MM.1S (cell line): ENCODE measurements around the gene ARMH2.

Experiments
- DNase-seq: peaks from one replicate; pipeline ENCODE4 v3.0.0-alpha.2; 2015
- H2AFZ ChIP-seq: fragments of 300-600 bp; sonication (generic); 2 replicates; pipeline ENCODE4 v1.6.0; 2016; ENCODE audit warnings: antibody characterized with exemption, low read length
- H3F3A ChIP-seq: fragments of 300-600 bp; sonication (generic); 2 replicates; pipeline ENCODE4 v1.6.1; 2016; ENCODE audit warnings: mild to moderate bottlenecking, antibody characterized with exemption, low read length, moderate library complexity, mixed read lengths; ENCODE audit not compliant: insufficient read depth
- H3K27ac ChIP-seq: fragments of 300-600 bp; sonication (generic); 2 replicates; pipeline ENCODE4 v1.5.1; 2016; ENCODE audit warnings: mild to moderate bottlenecking, low read length
- H3K27me3 ChIP-seq: fragments of 300-600 bp; sonication (generic); replicated peaks from 2 replicates; pipeline ENCODE4 v1.6.0; 2016; ENCODE audit warnings: low read length; ENCODE audit not compliant: insufficient read depth
- H3K36me3 ChIP-seq: fragments of 300-600 bp; sonication (generic); replicated peaks from 2 replicates; pipeline ENCODE4 v1.6.1; 2016; ENCODE audit warnings: mild to moderate bottlenecking, low read length, mixed read lengths; ENCODE audit not compliant: insufficient read depth
- H3K4me1 ChIP-seq: fragments of 300-600 bp; sonication (generic); 2 replicates; pipeline ENCODE4 v1.6.1; 2016; ENCODE audit warnings: low read length, mixed read lengths
- H3K4me2 ChIP-seq: fragments of 300-600 bp; sonication (generic); 2 replicates; pipeline ENCODE4 v1.6.0; 2016; ENCODE audit warnings: low read depth, low read length
- H3K4me3 ChIP-seq: fragments of 300-600 bp; sonication (generic); 2 replicates; pipeline ENCODE4 v1.5.1; 2016; ENCODE audit warnings: low read length, mixed read lengths
- H3K79me2 ChIP-seq: fragments of 300-600 bp; sonication (generic); 2 replicates; pipeline ENCODE4 v1.6.1; 2016; ENCODE audit warnings: mixed run types, low read length, mixed read lengths
- H3K9ac ChIP-seq: fragments of 300-600 bp; sonication (generic); 2 replicates; pipeline ENCODE4 v1.6.1; 2016; ENCODE audit warnings: low read length, mixed read lengths
- H3K9me2 ChIP-seq: fragments of 300-600 bp; sonication (generic); replicated peaks from 2 replicates; pipeline ENCODE4 v1.6.1; 2016; ENCODE audit warnings: mild to moderate bottlenecking, low read length, mixed read lengths; ENCODE audit not compliant: insufficient read depth
- H3K9me3 ChIP-seq: fragments of 300-600 bp; sonication (generic); replicated peaks from 2 replicates; pipeline ENCODE4 v1.6.1; 2016; ENCODE audit warnings: mild to moderate bottlenecking, low read length, mixed read lengths; ENCODE audit not compliant: insufficient read depth
- H4K20me1 ChIP-seq: fragments of 300-600 bp; sonication (generic); 2 replicates; pipeline ENCODE4 v1.6.1; 2016; ENCODE audit warnings: mild to moderate bottlenecking, low read length, moderate library complexity, mixed read lengths; ENCODE audit not compliant: insufficient read depth
- CTCF ChIP-seq: fragments of 300-600 bp; sonication (generic); IDR thresholded peaks from 2 replicates; pipeline ENCODE4 v1.5.1; 2016; ENCODE audit warnings: antibody characterized with exemption, low read length, mixed read lengths
- EZH2 ChIP-seq: fragments of 300-600 bp; sonication (generic); optimal IDR thresholded peaks from 2 replicates; pipeline ENCODE3; 2017; ENCODE audit warnings: low read depth, mild to moderate bottlenecking, antibody characterized with exemption, low read length, mixed read lengths
- EZH2phosphoT487 ChIP-seq: fragments of 300-600 bp; sonication (generic); IDR thresholded peaks from 2 replicates; pipeline ENCODE4 v1.6.1; 2018; ENCODE audit warnings: antibody characterized with exemption, low read length

The ARMH2 gene

GRCh38 chr6:24795106-24795505 is 3.6 kb downstream of the ARMH2 start:
- no peak for DNase-seq
- TF ChIP-seq EZH2: no peak
- no peak for TF ChIP-seq EZH2phosphoT487
- Histone ChIP-seq H3K9ac (no peak overlapping the region), H3K4me1 (no peaks in the 10 kb centered on the region), H3K9me3 (no peaks in the 10 kb centered on the region), H3K36me3 (no peaks in the 10 kb centered on the region), H2AFZ (no peak overlapping the region), H3K27me3 (no peaks in the 10 kb centered on the region), H3K4me2 (no peak overlapping the region), H3K79me2 (no peaks in the 10 kb centered on the region), H3K27ac (no peak overlapping the region), H3F3A (no peaks in the 10 kb centered on the region), H3K4me3 (no peak overlapping the region), H3K9me2 (no peaks in the 10 kb centered on the region), H4K20me1 (no peaks in the 10 kb centered on the region)

GRCh38 chr6:24788031-24788665 is 10.6 kb downstream of the ARMH2 start:
- Histone ChIP-seq H3K9me3 (no peaks in the 10 kb centered on the region), H3K4me2 (no peak overlapping the region), H3K9ac (no peak overlapping the region), H3K27me3 (no peaks in the 10 kb centered on the region), H3F3A (0 out of 2 replicates have a peak, but pooled peaks cover 4% of the 10 kb centered on the region), H3K27ac (no peak overlapping the region), H3K4me3 (no peak overlapping the region), H3K4me1 (no peaks in the 10 kb centered on the region), H4K20me1 (no peaks in the 10 kb centered on the region), H3K79me2 (no peaks in the 10 kb centered on the region), H2AFZ (no peak overlapping the region), H3K9me2 (no peaks in the 10 kb centered on the region), H3K36me3 (peaks cover 19% of the 10 kb centered on the region)
- no peak for DNase-seq
- no peak for TF ChIP-seq CTCF
- TF ChIP-seq EZH2: no peak
- TF ChIP-seq EZH2phosphoT487: no peak

GRCh38 chr6:24780206-24780605 is 18.5 kb downstream of the ARMH2 start:
- Histone ChIP-seq H3K27ac (no peak overlapping the region), H3K4me1 (peaks cover 17% of the 10 kb centered on the region; the same call in 1 of the 2 replicates), H3K27me3 (no peaks in the 10 kb centered on the region), H3F3A (0 out of 2 replicates have a peak, but pooled peaks cover 10% of the 10 kb centered on the region), H3K4me2 (no peak overlapping the region), H4K20me1 (peaks cover 23% of the 10 kb centered on the region), H3K79me2 (peaks cover 69% of the 10 kb centered on the region), H3K9ac (no peak overlapping the region), H3K9me2 (no peaks in the 10 kb centered on the region), H2AFZ (no peak overlapping the region), H3K9me3 (no peaks in the 10 kb centered on the region), H3K4me3 (no peak overlapping the region), H3K36me3 (peaks cover 16% of the 10 kb centered on the region)
- TF ChIP-seq EZH2 (no peak), CTCF (no peak), EZH2phosphoT487 (no peak)
- no peak for DNase-seq

- no peak overlapping the region for H3K4me2 ChIP-seq
Measured at GRCh38 chr6:24779416-24780016, 19.2 kb downstream of the ARMH2 start.

More at GRCh38 chr6:24779416-24780016, 19.2 kb downstream of the ARMH2 start:
- TF ChIP-seq EZH2phosphoT487: no peak
- TF ChIP-seq CTCF: no peak
- no peak for TF ChIP-seq EZH2
- H4K20me1 ChIP-seq: peaks cover 23% of the 10 kb centered on the region
- H3K27me3 ChIP-seq: no peaks in the 10 kb centered on the region
- no peak overlapping the region for H3K9ac ChIP-seq
- no peak overlapping the region for H3K27ac ChIP-seq
- peaks cover 17% of the 10 kb centered on the region; the same call in 1 of the 2 replicates for H3K4me1 ChIP-seq
- H3F3A ChIP-seq: peaks cover 16% of the 10 kb centered on the region; the same call in 1 of the 2 replicates
- H3K79me2 ChIP-seq: peaks cover 70% of the 10 kb centered on the region
- no peaks in the 10 kb centered on the region for H3K9me2 ChIP-seq
- no peak overlapping the region for H2AFZ ChIP-seq
- H3K36me3 ChIP-seq: peaks cover 11% of the 10 kb centered on the region
- DNase-seq: no peak
- H3K4me3 ChIP-seq: no peak overlapping the region
- no peaks in the 10 kb centered on the region for H3K9me3 ChIP-seq
